NCI-H146 treated with DMSO at 0.1 percent for 48 hours (cell line): ENCODE results near the gene LAGE3.
"Not testable (repeated sequence)": the region's sequence is repeated elsewhere in the genome, so short reads cannot be mapped to it uniquely, and the experiment has no call there.

Source experiments
- DNase-seq: peaks from one replicate; lab custom pipeline; 2025; ENCODE audit not compliant: unreplicated experiment; lab: John Stamatoyannopoulos, UW

The LAGE3 gene

GRCh38 chrX:154502989-154503388 lies 23.9 kb upstream of the LAGE3 start:
- no peak for DNase-seq

DNA sequence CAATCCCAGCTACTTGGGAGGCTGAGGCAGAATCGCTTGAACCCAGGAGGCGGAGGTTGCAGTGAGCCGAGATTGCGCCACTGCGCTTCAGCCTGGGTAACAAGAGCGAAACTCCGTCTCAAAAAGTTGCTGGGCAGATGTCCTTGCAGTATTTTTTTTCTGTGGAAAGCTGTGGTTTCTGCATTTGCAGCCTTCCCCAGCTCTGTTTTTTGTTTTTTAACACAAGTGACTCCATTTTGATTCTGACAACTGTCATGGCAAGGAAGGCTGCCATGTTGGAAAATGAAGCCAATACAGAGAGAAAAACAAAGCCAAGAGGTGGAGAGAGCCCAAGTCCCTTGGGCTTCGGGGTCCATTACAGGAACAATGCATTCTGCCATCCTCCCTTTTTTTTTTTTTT lies 23.0 kb upstream of the LAGE3 start:
- no peak for DNase-seq

- DNase-seq, result not testable (repeated sequence)
Observed at GRCh38 chrX:154501423-154501822, 22.3 kb upstream of the LAGE3 start.

DNA sequence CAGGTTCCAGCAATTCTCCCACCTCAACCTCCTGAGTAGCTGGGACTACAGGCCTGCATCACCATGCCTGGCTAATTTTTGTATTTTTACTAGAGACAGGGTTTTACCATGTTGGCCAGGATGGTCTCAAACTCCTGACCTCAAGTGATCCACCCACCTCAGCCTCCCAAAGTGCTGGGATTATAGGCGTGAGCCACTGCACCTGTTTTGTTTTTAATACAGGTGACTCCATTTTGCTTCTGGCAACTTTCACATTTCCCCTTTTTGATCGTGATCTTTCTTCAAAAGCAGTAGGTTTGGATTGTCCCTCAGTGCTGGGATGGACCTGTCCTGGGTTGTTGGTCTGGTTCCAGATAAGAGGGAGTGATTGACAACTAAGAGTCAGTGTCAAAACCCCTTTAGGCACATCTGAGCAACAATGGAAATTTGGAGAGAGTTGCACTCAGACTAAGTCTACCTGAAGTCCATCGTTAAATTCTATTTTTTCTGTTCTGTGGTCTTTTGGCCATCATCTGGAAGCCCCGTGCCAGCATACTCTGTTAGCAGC lies 17.6 kb upstream of the LAGE3 start:
- DNase-seq, result not testable (repeated sequence)

DNA sequence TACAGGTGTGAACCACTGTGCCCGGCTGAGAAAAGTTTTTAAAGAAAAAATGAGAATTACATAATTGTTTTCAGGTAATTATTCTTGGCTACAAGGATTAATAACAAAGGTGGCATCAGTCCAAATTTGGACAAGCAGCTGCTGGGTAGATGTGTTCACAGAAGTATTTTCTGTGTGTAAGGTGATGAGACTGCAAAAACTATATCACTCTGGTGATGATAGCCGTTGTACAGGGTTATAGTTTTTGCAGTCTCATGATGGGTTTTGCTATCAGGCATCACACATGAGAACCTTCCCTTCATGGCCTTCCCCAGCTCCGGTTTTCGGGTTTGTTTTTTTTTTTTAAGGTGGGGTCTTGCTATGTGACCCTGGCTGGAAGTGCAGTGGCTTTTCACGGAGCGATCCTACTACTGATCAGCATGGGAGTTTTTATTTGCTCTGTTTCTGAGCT lies 16.4 kb upstream of the LAGE3 start:
- DNase-seq, result no peak

DNA sequence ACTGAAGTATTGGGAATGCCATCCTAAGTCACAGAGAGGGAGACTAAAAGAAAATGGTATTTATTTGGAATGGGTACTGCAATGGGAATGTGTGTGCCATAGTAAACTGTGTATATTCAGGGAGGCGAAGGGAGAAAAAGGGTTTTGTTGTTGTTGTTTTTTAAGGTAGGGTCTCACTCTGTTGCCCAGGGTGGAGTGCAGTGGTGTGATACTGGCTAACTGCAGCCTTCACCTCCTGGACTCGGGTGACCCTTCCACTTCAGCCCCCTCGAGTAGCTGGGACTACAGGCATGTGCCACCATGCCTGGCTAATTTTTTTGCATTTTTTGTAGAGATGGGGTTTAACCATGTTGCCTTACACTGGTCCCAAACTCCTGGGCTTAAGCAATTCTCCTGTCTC lies 15.6 kb upstream of the LAGE3 start:
- DNase-seq, result no peak

DNA sequence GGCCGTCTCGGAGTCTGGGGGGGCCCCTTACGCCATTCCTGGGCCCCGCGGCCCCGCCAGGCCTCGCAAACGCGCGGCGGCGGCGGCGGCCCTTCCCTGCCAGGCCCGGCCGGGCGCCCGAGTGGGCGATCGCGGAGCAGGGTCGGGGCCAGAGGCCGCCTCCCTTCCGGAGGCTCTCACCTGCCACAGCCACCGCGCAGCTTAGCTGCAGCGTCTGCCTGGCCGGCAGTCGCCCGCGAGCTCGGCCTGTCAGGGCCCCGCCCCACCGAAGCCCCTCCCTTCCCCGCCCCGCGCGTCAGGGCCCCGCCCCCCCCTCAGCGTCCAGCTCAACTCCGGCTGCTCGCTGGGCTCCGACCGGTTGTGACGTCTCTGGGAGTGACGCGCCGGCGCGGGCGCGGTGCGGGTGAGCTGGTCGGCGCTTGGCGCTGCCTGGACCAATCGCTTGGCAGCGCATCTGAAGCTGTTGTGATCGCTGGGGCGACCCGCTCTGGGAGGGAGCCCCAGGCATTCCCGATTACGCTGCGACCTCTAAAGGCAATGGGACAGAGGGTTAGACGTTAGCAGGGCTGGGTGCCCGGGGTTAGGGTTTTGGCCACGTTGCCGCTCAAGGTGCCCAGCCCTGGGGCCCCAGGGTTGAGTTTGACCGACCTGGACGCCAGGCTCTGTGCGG lies 11.5 kb upstream of the LAGE3 start, which contains the start of gene SLC10A3:
SLC10A3 (minus strand) TSS at position 216 of the 670 bp plus-strand sequence. CDS start 1,689 bp downstream, outside the sequence.
- peak; percentile 69 for DNase-seq

- DNase-seq, result no peak
Observed at GRCh38 chrX:154490021-154490413, 10.9 kb upstream of the LAGE3 start.

DNA sequence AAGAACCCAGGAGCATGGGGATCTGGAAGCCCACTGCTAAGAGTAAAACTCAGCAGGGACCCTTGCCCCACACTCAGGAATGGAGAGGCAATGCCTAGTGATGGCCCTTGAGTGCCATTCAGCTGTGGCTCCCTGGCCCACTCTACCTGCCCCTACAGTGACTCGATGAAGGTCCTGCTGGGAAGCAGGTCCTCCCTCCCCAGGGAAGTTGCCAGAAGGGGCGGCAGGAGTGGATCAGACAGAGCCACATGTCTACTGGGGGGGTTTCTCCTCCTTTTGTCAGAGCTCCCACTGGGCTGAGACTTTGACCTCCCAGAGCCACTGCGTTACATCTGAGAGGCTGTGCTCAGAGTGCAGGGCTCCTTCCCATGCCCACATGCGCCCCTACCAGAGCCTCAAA lies 10.1 kb upstream of the LAGE3 start:
- no peak for DNase-seq

DNA sequence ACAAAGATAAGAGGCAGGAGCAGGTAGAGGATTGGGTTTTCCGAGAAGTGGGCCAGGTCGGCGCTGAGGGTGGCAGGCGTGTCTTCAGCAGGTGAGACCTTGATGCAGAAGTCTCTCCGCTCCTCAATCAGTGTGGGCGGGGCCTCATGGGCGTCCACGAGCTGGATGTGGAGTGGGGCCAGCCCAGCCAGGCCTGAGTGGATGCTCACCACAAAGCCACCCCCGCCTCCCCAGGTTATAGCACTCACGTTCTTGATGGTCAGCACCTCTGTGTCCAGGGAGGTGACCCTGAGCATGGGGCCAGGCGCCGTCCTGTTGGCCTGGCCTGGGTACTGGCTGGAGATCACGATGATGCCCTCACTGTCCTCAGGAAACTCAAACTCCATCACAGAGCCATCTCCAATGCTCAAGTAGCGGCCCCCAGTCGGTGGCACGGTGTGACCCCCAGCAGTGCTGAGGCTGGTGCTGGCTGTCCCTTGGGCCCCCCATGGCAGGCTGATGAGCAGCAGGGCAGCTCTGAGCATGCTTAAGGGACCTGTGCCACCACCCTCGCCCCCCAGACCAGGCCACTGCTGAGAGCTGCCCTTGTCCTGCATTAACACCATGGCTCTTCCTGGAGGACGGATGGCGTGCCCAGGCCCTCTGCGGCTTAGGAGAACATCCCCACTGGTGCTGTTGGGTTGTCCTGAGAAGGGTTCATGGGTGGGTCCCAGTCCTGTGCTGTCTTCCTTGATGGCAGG lies 9.4 kb upstream of the LAGE3 start:
- no peak for DNase-seq

GRCh38 chrX:154487518-154488290 lies 8.6 kb upstream of the LAGE3 start:
- DNase-seq, result no peak

- no peak for DNase-seq
Observed at GRCh38 chrX:154486396-154487207, 7.5 kb upstream of the LAGE3 start, which contains the start of gene UBL4A. TSS of gene UBL4A (minus strand) at chrX:154486615. CDS start at chrX:154486584, 31 bp downstream.

- DNase-seq, result no peak
Observed at GRCh38 chrX:154486052-154486395, 6.9 kb upstream of the LAGE3 start.

- DNase-seq, result no peak
Observed at GRCh38 chrX:154485150-154486051, 6.3 kb upstream of the LAGE3 start.

- no peak for DNase-seq
Observed at GRCh38 chrX:154484255-154485149, 5.4 kb upstream of the LAGE3 start.

GRCh38 chrX:154483325-154483724 lies 4.2 kb upstream of the LAGE3 start:
- no peak for DNase-seq

GRCh38 chrX:154482786-154483185 lies 3.7 kb upstream of the LAGE3 start:
- no peak for DNase-seq

DNA sequence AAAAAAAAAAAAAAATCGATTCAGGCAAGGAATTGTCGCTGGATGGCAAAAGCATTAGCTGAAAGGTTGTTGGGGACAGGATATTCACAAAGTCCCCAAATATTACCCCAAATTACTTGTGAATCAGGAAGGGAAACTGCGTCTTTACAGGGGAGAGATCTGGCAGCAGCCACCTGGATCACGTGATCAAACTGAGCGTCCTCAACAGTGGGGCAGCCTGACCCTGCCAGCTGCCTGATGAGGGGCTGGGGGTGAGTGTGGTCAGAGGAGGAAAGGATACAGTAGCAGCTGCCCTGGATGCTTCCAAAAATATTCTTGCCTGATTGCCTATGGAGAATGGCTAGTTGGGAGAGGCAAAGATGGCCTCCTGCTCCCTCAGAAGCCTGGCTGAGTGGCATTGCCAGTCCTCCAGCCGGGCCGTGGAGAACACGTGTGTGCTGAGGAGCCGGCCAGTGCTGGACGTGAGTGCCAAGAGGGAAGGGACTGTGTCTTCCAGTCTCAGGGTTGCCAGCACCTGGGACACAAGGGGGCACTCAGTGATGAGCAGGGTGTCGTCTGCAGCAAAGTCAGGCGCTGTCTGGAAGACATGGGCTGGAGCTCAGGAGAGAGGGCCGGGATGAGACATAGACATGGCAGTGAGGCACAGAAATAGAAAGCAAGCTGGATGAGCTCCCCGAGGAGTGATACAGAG lies 3.0 kb upstream of the LAGE3 start:
- no peak for DNase-seq
